Activated CD4-positive, CD25-positive, alpha-beta regulatory T cell treated with anti-CD3 and anti-CD28 coated beads, Interleukin-2, amount 50 U/mL, for 24 hours (primary cell): ENCODE results near the gene XIST.
"Not testable (repeated sequence)": the region's sequence is repeated elsewhere in the genome, so short reads cannot be mapped to it uniquely, and the experiment has no call there.

Experiments used
- ATAC-seq, 2 donors: fragments of 150-1000 bp; cut with Tn5 transposase; one replicate each; pipeline ENCODE4 v1.10.0; 2021; ENCODE audit warnings: mild to moderate bottlenecking in 1 of 2, moderate library complexity in 1 of 2

Gene XIST

DNA sequence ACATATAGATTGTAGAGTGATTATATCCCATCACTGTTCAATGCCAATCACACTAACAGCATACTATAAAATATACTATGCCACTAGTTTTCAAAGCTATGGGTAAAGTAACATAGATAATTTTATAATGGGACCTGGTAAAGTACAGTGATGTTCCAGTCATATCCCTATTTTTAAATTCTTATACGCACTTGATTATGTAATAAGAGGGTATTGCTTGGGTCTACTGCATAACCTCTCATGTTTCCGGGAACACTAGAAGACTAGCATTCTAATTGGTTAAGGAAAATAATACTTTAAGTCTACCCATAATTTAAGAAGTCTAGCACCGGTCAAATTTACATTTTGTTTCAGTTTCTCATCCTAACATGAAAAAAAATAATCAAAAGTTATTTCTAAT, 14.4 kb downstream of the XIST start:
- ATAC-seq: no peak

DNA sequence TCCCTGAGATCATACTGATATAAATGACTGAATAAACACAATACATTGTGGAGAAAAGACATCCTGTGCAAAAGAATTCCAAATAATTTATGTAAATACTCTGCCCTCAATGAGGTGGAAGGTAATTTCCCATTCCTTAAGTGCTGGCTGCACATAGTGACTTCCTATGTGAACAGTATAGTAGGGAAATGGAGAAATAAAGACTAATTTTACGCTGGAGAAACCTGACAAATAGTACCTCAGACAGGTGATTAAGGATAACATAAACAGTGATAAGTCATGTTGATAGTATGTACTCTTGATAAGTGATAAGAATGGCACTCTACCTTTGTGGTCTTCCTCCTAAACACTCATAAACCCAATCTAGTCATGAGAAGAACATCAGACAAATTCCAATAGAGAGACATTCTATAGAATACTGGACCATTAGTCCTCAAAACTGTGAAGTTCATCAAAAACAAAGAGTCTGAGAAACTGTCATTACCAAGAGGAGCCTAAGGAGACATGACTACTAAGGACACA, 15.5 kb downstream of the XIST start:
- no peak for ATAC-seq

DNA sequence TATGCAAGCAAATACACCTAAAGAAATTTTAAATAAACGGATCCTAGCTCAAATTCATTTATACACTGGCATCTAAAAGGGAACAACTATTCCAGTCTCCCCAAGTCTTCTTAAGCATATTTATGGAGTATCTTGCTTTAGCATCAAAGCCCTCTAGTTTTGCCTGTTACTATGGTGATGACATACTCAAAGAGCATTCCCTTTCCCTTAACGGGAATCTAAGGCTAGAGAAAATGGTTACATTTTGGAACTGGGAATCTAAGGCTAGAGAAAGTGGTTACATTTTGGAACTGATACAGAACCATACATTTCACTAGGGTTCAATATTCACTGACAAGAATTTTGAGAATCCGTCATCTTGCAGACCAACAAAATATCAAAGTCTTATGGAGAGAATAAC, 18.3 kb downstream of the XIST start:
- ATAC-seq: no peak

DNA sequence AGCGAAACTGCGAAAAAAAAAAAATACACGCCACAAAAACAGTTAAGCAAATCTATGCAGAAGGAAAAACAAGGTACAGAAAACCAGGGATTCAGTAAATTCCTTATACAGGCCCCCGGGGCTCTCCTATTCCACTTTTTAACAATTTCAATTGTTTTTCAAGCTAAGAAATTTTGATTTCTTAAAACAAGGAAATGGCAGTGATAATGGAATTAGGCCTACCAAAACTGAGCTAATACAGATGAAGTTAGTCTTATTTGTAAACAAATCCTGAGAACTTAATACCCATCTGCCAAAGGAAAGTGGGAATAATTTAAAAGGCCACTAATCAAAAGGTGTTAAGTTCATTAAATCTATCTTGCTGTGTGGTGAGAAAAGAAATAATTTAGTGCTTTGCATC, 20.2 kb downstream of the XIST start:
- no peak for ATAC-seq

DNA sequence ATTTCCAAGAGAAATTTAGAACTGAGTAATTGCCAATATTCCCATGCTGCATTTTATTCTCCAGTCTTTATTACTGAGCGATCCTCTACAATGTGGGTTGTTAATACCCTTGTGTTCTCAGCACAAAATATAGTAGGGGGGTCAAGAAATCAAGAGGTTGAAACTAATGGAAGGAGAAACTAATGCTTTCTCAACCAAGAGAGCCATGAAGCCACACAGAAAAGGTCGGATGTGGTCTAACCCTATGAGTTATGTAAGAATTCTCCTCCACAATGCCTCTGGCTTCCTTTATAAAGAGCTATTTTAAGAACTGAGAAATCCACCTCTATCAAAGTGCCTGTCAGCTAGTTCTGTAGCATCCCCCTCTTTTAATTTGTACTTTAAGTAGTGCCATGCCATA, 21.0 kb downstream of the XIST start:
- no peak for ATAC-seq

DNA sequence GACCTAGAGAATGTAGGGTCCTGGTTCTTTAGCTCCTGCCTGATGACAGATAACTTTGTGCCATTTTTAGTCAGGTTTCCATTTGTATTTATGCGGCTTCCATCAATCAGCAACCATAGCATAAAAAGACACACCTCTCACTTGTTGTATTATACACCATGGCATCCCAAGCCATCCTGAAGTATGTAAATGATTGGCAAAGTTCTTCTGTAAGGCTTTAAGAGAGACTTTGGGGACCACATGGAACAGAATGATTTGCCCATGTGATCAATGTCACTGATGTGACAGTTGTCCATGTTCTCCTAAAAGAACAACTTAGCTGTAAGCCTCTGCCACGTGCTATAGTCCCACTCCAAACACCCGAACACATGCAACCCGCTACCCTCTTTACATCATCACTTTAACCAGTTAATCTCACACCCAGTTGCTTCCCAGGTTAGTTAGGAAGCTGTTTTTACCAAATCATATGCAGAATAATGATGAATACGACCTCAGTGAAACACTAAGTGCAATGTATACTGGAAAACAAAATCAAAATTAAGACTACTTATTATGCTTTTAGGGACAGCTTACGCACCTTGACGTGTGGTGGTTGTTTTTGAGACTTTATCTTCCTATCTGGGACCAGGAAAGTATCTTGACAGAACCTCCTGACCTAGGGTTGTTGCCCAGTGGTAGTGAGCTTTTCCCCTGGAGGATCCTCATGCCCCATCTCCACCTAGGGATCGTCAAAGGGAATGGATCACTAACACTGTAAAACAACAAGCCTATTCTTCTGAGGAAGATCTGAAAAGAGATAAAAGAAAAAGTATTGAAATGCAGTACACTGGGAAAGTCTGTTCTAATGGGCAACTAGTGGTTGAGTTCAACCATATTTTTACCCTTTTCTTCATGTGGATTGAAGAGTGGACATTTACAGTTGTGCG, 21.8 kb downstream of the XIST start:
- ATAC-seq: no peak

DNA sequence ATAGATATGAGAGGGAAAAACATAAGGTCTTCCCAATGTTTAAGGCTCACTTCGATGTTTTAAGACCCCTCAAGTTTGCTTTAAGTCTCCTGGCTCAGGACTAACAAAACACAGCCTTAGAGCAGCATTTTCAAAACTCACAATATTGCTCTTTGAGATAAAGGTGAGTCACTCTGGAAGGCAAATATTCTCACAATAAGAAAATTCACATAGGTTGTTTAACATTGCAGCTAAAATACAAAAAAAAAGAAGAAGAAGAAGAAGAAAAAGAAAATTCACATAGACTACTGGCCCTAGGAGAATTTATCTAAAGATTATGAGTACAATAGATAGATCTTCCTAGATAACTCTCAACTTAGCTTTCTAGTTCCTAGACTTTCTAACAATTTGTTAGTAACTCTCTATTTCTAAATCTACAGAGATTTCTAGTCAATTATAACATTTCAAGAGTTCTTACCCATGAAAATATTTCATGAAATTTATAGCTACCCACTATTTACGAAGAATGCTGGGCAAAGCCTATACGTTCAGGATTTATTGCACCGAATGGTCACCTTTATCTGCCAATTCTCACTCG, 22.5 kb downstream of the XIST start:
- ATAC-seq: no peak

DNA sequence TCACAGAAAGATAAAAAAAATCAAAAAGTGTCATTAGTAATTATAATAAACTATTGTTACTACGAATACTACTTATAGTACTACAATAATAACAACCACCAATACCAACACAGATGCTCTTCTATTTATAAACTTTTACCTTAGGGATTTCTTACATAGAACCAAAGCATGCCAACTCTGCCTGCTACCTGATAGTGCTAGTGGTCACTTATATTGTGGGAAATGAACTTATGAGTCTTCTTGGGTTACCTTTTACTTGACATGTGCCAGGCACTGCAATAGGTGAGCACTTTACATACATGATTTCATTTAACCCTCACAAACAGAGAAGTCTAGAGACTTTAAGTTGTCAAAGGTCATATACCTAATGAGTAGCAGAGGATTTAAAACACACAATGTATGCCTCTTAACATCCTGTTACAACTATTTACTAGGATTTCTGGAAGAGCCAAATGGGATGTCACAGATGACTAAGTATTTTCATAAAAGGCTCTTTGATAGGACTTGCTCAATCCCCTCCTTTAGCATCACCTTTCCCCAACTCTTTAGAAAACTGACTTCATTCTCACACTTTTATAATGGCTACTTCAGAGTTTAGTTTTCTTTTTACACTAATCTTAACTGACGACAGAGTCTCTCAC, 24.3 kb downstream of the XIST start:
- no peak for ATAC-seq

DNA sequence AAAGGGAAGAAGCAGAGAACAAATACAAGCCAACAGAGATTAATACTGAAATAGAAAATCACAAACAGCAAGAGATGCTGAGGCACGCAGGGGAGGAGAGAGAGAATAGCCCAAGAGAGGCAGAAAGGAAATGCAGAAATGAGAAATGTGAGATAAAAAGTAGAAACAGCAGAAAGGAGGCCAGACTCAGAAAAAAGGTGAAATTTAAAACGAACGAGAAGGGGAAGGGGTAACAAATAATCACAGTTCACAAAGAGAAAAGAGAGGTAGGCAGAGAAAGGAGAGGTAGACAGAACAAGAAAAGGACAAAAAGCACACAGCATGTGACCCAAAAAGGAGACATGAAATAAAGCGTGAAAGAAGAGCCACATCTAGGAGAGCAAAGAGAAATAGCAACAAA, 25.1 kb downstream of the XIST start:
- ATAC-seq: no peak

DNA sequence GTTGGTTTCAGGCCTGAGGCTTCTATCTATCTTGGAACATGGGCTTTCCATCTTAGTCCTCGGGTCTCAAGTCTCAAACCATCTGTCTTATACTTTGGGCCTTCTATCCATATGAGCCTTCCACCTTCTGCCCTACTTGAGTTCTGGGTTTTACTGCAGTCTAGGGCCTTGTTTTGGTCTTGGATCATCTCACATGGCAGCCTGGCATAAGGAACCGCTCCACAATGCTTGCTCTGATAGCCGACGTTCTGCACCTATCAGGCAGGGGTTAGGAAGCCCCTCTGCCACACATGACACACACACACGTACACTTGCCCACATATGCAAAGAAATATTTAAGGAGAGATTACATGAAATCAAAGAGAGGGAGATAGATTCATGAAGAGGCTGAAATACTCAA, 25.5 kb downstream of the XIST start:
- ATAC-seq: no peak

DNA sequence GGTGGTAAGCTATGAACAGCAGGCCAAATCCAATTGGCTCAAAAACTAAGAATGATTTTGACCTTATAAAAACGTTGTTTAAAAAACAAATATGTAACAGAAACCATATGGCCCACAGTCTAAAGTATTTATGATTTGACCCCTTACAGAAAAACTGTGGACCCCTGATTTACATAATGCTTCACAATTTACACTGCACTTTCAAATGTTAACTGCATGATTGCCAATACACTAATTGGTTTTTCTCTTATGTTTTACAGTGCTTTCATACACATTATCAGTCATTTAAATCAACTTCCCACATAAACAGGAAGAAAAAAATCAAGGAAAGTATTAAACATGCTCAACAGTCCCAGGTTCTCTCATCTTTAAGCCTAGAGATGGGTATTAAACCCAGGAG, 26.9 kb downstream of the XIST start:
- no peak for ATAC-seq

DNA sequence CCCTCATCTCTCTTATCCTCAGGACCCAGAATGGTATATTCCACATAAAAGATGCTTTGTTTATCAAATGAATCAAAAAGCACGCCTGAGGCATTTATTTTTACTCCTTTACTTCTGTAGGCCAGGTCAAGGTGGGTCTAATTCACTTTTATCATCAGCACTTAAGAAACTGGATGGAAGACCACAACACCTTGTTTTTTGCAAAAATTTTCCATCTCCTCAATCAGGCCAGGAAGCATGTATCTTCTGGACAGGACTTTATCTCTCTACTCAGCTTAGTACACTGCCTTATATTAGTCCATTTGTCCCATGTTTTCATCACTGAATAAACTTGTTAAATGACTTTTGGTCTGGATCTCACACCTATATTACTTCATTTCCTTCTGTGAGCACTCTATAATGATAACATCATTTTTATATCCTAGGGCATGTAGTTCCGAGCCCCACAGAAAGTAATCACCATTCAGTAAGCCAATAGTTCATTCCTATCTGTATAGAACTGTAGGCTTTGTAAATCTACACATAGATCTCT, 29.0 kb downstream of the XIST start:
- no peak for ATAC-seq

DNA sequence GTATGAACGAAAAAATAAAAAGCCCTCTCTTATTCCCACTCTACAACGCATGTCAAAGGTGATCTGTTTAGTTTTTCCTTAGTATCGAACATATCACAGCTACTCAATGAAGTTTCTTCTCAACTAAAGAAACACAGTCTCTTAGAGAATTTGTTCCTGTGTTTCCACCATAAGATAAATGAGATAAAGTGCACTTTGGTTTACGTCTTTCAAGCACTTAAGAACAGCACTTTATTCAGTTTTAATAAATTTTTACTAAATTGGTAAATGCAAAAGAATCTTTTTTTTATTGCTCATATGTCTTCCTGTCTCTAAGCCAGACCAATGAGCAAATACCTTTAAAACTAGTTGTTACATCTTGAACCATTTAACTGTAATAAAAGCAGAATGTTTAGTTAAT, 29.7 kb downstream of the XIST start:
- ATAC-seq: no peak

DNA sequence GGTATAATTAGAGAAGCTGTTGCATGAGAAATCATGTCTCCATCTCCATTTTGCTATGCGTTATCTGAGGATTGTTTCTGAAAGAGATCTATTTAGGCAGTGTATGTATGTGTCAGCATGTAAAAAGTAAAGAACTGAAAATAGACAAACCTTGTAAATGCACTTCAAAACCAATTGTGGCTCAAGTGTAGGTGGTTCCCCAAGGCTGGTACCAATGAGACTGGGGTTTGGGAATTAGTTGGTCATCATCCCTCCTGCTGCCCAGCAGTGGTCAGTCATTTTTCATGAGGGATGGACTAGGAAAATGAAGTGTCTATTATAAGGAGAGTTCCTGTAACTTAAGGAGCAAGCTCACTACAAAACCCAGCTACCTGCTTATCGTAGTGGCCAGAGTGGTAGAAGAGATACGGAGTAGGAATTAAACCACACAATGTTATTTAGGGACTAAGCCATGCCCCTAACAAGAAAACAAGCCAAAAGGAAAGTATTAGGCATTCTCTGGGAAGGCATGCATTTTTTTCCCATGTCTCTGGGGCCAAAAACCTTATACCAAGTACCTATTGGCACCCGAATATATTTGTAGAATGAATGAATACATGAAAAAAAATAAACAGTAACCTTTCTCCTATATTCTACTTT, 30.5 kb downstream of the XIST start:
- no peak for ATAC-seq

DNA sequence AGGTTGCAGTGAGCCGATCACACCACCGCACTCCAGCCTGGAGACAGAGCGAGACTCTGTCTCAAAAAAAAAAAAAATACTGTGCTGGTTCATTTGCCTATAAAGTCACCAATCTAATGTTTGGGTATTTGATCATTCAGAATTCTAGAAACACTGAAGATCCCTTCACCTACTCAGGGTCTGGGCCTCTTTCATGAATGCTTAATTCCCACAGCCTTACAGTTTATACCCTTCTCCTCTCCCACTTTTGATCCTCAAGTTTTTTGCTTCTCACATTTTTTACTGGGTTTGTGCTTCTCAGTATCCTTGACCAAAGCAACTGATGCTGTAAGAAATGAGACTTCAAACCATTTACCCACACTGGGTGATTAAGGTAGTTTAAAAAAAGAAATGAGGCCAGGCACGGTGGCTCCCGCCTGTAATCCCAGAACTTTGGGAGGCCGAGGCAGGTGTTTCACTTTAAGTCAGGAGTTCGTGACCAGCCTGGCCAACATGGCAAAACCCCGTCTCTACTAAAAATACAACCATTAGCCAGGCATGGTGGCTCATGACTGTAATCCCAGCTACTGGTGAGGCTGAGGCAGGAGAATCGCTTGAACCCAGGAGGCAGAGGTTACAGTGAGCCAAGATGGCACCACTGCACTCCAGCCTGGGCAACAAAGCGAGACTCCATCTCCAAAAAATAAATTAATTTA, 32.5 kb downstream of the XIST start:
- not testable (repeated sequence) for ATAC-seq

DNA sequence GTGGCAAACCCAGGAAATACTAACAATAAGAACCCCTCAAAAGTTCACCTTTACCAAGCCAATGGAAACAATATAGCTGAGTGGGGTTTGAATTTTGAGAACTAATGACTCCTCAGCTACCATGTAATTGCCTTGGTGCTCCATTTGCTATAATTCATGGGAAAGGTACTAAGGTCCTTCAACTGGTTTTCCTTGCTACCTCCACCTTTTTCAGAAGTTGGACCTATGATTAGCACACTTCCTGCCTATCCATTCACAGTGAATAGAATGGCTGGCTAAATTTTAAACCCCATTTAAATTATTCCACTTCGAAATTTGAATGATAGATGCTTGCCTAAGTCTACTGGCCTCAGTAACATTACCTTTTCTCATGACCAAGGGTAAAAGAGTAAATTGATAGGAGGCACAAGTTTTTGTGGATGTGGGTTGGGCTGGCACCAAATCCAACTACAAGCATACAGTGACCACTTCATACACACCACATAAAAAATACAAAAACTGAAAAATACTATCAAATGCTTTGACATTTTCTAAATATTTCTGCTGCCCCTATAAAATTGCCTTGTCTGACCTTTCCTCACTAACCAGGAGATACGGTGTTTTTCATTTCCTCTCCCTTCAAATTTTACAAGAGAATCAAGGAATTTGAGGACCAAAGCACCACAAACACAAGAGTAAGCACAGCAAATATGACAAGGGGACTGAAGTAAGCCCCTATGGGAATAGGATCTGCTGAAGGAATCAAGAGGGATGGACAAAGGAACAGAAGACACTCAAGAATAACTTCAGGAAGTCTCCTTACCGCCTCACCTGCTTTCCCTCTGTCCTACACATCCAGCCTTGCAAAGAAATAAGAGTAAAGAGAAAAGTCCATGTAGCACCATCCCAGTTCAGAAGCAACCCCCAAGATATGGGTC, 34.1 kb downstream of the XIST start:
- no peak for ATAC-seq

DNA sequence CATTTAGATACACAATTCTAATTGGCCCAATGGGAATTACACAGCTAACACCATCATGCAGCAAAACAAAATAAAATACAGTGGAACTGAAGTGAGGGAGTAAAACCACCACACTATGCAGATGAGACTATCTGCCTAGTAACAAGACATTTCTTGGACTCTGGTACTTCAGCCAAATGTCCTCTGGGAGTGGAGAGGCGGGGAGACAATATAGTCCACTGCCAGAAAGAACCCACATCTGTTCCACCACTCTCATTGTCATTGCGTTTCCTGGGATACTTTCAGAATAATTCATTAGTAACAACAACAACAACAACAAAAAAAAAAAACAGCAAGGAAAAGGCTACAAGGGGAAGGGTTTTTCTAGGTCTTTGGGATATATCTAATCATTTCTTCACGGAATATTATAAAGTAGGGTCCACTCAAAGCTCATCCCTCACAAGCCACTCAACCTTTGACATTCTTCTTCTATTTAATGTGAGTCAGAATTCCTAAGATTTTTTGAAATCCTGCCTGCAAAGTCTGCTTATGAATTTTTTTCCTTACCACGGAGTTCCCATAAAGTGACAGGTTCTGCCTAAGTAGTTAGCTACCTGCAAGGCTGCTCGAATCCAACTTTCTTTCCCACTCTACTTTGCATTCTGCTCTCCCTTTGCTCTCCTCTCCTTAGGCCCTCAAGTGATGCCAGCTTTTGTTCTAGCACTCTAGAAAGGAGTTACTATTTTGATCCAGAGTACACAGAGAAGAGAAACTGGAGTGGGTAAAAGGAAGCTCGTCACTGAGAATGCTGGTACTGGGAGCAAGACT, 34.9 kb downstream of the XIST start:
- ATAC-seq: no peak

DNA sequence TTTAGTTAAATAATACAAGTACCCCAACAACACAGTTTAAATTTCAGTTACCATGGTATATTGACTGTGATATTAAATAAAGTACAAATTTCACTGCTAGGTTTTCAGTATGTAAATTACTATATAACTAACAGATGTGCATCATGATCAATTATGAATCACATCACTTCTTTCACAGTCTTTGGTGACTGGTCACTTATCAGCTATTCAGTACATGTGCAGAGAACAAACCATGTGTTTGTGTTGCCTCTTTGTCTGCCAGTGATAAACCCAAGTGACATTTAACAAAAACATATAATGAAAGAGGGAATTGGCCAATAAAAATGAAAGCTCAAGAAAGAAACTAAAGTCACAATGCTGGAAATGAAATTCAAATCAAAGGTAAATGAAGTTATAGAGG, 40.3 kb downstream of the XIST start:
- ATAC-seq: no peak

DNA sequence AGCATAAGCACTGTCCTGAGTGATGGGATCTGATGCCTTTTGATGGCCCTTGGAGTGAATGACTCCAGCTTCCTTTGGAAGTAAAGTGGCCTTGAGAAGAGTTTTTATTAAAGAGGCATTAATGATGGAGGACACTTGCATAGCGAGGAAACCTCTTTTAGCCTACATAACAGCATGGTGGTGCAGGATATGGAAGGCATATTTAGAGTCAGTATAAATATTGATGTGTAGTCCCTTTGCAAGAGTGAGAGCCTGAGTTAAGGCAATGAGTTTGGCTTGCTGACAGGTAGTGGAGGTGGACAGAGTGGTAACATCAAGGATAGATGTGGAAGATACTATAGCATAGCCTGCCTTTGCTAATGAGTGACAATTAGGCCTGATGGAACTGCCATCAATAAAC, 48.4 kb downstream of the XIST start:
- ATAC-seq: not testable (repeated sequence)

DNA sequence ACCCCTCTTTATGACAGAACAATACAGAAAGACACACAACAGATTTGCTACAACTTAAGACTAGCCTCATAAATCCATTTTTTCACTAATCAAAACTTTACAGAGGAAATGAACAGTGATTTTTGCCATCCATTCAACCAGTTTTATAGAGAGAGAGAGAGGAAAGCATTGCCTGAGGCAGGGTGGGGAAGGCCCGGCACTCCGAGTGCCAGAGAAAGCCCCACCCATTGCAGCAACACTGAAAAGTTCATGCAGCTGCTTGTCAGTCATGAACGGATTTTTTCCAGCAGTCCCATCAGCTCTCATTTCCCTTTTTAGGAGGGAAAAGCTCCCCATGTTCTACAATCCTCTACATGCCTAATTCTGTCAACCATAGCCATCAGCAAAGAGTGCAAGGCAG, 52.6 kb downstream of the XIST start:
- ATAC-seq: no peak
